HL-60 (cell line): Measurements from ENCODE around the gene GTF2I.

ENCODE experiments used
- POLR2AphosphoS5 ChIP-seq: IDR thresholded peaks from 2 replicates; pipeline ENCODE4 v1.6.1; 2012; ENCODE audit warnings: low read depth
- TF ChIP-seq, protein P1 (sequence below): IDR thresholded peaks from one replicate; pipeline ENCODE4 v1.5.1; 2011; ENCODE audit warnings: low read length, control low read depth, inconsistent platforms; ENCODE audit not compliant: insufficient read depth

DNA sequence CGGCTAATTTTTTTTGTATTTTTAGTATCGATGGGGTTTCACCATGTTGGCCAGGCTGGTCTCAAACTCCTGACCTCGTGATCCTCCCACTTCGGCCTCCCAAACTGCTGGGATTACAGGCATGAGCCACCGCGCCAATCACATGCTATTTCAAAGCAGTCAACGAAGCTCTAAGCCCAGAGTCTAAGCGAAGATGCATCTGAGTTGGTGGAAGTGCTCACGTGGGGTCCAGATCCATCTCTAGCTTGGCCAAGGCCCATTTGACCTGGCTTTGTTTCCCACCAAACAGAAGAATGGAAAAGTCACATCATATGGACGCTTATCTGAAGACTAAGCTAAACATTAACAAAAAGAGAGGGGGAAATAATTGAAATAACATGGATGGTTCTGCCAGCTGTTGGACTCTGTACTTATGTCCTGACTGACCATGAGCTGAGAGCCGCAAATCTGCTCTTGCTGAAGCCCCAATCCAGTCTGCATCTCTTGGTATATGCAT lies 3.8 kb upstream of the GTF2I start:
- TF ChIP-seq, protein P1, sequence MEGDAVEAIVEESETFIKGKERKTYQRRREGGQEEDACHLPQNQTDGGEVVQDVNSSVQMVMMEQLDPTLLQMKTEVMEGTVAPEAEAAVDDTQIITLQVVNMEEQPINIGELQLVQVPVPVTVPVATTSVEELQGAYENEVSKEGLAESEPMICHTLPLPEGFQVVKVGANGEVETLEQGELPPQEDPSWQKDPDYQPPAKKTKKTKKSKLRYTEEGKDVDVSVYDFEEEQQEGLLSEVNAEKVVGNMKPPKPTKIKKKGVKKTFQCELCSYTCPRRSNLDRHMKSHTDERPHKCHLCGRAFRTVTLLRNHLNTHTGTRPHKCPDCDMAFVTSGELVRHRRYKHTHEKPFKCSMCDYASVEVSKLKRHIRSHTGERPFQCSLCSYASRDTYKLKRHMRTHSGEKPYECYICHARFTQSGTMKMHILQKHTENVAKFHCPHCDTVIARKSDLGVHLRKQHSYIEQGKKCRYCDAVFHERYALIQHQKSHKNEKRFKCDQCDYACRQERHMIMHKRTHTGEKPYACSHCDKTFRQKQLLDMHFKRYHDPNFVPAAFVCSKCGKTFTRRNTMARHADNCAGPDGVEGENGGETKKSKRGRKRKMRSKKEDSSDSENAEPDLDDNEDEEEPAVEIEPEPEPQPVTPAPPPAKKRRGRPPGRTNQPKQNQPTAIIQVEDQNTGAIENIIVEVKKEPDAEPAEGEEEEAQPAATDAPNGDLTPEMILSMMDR: no peak
- TF ChIP-seq POLR2AphosphoS5: no peak
